GM10266 (cell line): Measurements from ENCODE around the gene DRAM1.

ENCODE experiments used
- DNase-seq: peaks from one replicate; pipeline ENCODE4 v3.0.0; 2012; ENCODE audit errors: extremely low spot score
- CTCF ChIP-seq: IDR thresholded peaks from 2 replicates; pipeline ENCODE4 v1.5.1; 2012; ENCODE audit warnings: mild to moderate bottlenecking, low read depth; ENCODE audit not compliant: control insufficient read depth, insufficient read depth; ENCODE audit errors: missing control alignments

The DRAM1 gene

DNA sequence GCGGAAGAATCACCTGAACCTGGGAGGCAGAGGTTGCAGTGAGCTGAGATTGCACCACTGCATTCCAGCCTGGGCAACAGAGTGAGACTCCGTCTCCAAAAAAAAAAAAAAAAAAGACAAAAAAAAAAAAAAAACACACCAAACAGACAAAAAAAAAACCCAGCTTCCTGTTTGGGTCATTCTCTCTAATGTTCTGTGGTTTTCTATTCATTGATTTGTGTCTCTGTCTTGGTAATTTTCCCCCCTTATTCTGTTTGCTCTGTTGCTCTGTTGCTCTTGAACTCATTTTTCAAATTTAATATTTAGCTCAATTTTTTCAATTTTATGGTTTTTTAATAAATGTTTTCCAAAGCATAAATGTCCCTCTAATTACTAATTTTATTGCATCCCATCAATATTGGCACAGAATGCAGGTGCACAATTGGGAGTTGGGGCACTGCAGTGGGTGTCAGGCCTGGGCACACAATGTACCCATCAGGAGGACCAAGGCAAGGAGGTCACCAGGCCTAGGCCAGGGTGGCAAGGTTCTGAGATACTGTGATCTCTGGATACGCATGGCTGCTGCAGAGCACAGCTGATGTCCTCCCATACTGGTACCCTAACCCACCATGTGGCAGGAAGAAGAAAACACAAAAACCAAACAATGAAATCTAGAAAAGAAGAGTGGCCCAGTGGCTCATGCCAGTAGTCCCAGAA lies 38.6 kb upstream of the DRAM1 start:
- no peak for TF ChIP-seq CTCF
- no peak for DNase-seq

- peak; percentile 85 for TF ChIP-seq CTCF
- DNase-seq: peak; percentile 50
Measured at GRCh38 chr12:101839324-101840283, 37.8 kb upstream of the DRAM1 start.

DNA sequence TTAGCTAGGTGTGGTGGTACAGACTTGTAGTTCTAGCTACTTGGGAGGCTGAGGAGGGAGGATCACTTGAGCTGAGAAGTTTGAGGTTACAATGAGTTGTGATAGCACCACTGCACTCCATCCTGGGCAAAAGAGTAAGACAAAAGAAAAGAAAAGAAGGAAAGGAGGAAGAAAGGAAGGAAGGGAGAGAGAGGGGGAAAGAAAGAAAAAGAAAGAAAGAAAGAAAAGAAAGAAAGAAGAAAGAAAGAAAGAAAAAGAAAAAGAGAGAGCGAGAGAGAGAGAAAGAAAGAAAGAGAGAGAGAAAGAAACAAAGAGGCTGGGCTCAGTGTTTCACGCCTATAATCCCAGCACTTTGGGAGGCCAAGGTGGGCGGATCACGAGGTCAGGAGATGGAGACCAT lies 36.3 kb upstream of the DRAM1 start:
- no peak for DNase-seq

DNA sequence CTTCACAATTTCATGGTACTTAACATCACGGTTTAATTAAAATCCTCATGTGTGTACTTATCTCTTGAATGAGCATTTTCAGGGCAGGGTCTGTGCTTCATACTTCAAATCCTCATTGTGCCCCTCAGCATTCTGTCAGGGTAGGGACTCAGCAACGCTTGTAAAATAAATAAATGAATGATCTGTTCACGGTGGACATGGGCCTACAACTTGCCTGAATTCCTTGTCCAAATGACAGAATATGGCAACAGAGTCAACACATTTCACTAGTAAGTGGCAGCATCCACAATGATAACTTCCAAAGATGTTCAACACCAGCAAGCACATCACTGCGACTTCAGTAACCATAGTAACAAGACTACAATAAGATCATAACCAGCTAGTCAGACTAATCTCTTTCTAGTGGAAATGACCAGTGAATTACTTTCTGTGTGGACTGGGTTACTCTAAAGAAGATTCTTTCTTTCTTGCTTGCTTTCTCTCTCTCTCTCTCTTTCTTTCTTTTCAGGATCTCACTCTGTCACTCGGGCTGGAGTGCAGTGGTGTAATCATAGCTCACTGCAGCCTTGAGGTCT lies 32.2 kb upstream of the DRAM1 start:
- no peak for TF ChIP-seq CTCF
- no peak for DNase-seq

More for the DNA sequence above, 36.3 kb upstream of the DRAM1 start:
- no peak for TF ChIP-seq CTCF

GRCh38 chr12:101847325-101847724 lies 30.1 kb upstream of the DRAM1 start:
- no peak for DNase-seq
- no peak for TF ChIP-seq CTCF

GRCh38 chr12:101850199-101850598 lies 27.2 kb upstream of the DRAM1 start:
- TF ChIP-seq CTCF: no peak
- DNase-seq: no peak
